HG02885 (cell line): Measurements from ENCODE around the gene PXMP4.
"Not testable (repeated sequence)": the region's sequence is repeated elsewhere in the genome, so short reads cannot be mapped to it uniquely, and the experiment has no call there.

ENCODE experiments used
- ATAC-seq: cut with Tn5 transposase; IDR thresholded peaks from one replicate; pipeline ENCODE4 v1.9.1; 2021; ENCODE audit warnings: mild to moderate bottlenecking; ENCODE audit not compliant: unreplicated experiment, poor library complexity

Gene PXMP4

DNA sequence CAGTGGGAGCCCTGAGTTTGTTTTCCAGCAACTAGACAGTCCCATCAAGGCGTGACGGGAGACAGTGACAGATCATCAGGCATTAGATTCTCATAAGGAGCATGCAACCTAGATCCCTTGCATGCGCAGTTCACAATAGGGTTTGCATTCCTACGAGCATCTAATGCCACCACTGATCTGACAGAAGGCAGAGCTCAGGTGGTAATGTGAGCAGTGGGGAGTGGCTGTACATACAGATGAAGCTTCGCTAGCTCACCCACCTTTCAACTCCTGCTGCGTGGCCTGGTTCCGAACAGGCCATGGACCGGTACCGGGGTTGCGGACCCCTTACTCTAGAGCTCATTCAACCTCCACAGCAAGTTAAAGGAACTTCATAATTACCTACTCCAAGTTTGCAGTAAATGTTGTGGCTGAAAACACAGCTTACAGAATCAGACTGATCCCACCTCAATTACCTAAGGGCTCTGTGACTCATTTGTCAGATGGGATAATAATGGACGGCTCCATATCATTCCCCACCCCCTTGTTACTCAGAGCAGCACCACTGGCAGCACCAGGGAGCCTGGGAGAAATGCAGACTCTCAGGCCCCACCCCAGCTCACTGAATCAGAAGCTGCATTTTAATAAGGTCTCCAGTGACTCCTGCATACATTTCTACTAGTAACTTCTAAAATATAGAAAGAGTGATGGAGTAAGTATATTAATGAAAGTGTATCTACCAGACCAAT lies 15.7 kb downstream of the PXMP4 start:
- ATAC-seq, result no peak

DNA sequence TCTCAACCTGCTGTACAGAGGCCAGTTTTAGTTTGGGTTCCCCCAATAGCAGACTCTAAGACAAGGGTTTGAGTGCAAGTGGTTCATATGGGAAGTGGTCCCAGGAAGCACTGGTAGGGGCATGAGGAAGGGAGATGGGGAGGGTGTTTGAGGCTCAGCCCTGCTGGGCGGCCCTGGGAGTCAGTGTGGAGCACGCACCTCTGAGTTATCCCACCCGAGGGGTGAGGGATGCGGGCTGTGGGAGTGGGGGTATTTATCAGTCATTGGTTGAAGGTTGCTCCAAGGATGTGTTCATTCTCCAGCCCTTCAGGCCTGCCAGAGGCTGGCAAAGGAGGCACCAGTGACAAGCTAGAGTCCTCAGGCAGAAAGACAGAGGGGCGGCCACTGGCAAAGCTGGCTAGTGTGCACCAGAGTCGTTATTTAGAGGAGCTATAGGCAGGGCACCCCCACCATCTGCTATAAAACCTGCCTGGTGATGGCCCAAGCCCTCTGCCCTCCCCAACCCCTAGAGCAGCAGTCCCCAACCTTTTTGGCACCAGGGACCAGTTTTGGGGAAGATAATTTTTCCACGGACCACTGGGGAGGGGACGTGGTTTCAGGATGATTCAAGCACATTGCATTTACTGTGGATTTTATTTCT lies 16.5 kb downstream of the PXMP4 start:
- no peak for ATAC-seq

DNA sequence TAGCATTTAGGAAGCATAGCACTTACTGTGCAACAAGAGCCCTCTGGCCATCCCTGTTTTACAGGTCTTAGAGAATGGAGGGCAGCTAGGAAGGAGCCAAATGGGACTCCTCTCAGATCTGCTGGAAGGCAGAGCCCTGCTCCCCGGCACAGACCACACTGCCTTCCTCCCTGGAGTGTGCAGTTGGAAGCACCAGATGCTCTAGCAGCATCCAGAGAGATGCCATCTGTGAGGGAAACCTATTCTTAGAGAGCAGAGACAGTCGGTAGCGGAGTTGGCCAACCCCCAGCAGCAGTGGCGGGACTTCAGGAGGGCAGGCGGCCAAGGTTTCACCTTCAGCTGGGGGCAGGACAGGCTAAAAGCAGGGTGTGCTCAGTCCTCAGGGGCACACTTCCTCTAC lies 17.2 kb downstream of the PXMP4 start:
- no peak for ATAC-seq

DNA sequence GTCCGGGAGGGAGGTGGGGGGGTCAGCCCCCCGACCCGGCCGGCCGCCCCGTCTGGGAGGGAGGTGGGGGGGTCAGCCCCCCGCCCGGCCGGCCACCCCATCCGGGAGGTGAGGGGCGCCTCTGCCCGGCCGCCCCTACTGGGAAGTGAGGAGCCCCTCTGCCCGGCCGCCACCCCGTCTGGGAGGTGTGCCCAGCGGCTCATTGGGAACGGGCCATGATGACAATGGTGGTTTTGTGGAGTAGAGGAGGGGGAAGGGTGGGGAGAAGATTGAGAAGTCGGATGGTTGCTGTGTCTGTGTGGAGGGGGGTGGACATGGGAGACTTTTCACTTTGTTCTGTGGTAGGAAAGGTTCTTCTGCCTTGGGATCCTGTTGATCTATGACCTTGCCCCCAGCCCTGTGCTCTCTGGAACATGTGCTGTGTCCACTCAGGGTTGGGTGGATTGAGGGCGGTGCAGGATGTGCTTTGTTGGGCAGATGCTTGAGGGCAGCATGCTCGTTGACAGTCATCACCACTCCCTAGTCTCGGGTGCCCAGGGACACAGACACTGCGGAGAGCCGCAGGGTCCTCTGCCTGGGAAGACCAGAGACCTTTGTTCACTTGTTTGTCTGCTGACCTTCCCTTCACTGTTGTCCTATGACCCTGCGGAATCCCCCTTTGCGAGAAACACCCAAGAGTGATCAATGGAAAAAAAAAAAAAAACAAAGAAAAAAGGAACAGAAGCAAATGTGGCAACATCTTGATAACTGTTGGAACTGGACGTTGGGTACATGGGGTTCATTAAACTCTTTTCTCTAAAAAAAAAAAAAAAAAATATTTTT lies 18.3 kb downstream of the PXMP4 start:
- no peak for ATAC-seq

DNA sequence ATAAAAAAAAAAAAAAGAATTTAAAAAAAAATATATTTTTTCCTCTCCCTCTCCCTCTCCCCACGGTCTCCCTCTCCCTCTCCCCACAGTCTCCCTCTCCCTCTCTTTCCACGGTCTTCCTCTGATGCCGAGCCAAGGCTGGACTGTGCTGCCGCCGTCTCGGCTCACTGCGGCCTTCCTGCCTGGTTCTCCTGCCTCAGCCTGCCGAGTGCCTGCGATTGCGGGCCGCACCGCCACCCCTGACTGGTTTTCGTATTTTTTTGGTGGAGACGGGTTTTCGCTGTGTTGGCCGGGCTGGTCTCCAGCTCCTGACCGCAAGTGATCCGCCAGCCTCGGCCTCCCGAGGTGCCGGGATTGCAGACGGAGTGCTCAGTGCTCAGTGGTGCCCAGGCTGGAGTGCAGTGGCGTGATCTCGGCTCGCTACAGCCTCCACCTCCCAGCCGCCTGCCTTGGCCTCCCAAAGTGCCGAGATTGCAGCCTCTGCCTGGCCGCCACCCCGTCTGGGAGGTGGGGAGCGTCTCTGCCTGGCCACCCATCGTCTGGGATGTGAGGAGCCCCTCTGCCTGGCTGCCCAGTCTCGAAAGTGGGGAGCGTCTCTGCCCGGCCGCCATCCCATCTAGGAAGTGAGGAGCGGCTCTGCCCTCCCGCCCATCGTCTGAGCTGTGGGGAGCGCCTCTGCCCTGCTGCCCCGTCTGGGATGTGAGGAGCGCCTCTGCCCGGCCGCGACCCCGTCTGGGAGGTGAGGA lies 19.2 kb downstream of the PXMP4 start:
- ATAC-seq, result not testable (repeated sequence)

DNA sequence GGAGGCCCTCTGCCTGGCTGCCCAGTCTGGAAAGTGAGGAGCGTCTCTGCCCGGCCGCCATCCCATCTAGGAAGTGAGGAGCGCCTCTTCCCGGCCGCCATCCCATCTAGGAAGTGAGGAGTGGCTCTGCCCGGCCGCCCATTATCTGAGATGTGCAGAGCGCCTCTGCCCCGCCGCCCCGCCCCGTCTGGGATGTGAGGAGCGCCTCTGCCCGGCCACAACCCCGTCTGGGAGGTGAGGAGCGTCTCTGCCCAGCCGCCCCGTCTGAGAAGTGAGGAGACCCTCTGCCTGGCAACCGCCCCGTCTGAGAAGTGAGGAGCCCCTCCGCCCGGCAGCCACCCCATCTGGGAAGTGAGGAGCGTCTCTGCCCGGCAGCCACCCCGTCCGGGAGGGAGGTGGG lies 21.1 kb downstream of the PXMP4 start:
- not testable (repeated sequence) for ATAC-seq

DNA sequence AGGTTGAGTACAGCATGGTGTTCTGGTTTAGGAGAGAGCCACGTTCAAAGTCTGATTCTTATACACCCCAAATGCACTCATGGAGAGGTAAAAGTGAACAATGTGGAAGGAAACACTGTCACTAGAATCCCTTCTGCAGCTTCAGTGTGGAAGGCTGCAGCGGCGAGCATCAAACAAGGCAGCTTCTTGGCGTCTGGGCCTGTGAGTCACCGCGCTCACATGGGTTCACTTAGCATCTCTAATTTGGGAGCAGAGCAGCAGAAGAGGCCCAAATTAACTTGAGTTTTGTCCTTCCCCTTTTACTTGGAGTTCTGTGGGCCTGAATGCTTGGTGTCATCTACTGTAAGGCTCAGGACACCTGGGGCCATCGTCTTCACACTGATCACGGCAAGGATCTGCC lies 23.0 kb downstream of the PXMP4 start:
- ATAC-seq, result no peak

DNA sequence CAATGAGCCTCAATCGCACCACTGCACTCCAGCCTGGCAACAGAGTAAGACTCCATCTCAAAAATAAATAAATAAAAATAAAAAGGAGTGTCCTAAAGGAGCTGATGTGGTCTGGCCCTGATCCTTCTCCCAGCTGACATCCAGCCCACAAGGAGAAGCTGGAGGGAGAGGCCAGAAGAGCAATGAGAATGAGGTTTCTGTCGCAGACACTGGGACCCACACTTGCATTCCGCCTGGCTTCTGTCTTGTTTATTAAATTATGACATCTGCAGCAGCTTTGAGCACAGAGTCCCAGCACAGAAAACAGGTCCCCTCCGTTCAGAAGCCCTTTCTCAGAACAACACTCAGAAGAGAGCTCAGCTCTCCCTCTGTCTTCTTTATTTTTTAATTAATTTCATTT lies 23.7 kb downstream of the PXMP4 start:
- no peak for ATAC-seq

DNA sequence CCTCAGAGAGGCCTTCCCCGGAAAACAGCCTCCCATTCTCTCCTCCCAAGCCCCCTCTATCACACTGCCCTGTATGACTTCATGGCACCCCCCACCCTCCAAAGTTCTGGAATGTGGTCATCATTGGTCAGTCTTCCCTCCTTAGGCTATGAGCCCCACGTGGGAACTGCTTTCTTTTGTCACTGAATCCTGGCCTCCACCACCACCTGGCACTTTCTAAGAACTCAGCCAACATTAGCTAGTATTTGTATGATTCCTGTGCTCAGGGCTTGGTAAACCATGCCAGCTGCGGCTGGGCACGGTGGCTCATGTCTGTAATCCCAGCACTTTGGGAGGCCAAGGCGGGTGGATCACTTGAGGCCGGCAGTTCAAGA lies 25.5 kb downstream of the PXMP4 start:
- no peak for ATAC-seq

DNA sequence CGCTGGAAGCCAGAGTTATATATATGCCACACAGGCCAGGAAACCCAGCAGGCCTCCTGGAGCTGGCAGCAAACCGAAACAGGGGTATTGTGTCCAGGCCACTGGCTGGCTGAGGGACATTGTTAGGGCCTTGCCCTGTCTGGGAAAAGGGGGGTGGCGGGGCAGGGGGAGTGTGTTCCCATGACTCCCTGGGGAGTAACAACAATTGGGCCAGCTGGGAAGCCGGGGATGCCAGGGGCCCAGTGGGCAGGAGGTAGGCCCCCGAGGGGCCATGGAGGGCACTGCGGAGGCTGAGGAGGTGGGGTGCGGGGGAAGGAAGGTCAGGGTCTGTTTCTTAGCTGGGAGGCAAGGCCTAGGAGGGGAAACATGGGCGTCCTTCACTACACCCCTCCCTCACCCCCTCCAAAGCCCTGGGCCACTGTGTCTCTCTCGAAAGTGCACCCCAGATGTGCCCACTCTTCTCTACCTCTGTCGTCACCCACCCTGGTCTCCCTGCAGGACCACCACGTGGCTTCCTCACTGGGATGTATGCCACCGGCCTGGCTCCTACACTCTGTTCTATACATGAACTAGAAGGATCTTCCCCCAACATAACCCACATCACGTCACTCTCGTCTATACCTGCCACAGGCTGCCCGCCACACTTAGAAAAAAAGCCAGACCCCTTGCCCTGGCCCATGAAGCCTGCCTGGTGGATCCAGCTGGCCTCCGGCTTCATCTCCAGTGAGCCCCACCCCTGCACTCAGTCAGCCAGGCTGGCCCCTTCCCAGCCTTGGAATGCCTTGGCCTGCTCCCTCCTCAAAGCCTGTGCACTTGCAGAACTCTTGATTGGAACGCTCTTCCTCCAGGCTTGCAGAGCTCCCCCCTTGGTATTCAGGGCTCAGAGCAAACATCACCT lies 26.1 kb downstream of the PXMP4 start:
- ATAC-seq, result no peak

DNA sequence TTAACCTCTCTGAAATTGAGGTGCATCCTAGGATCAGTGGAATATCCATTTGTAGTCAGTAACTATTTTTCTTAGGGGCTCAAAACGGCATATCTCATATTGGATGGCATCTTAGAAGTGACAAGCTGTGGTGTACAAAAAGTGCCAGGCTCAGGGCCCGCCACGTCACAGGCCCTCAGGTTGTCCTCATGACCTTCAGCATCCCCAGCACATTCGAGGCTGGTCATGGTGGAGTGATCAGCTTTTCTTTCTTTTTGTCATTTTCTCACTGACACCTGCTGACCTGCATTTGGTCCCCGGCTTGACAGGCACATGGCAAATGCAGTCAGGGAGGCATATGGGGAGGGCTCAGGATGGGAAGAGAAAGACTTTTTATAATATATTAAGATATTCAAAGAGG lies 26.8 kb downstream of the PXMP4 start:
- ATAC-seq, result no peak

DNA sequence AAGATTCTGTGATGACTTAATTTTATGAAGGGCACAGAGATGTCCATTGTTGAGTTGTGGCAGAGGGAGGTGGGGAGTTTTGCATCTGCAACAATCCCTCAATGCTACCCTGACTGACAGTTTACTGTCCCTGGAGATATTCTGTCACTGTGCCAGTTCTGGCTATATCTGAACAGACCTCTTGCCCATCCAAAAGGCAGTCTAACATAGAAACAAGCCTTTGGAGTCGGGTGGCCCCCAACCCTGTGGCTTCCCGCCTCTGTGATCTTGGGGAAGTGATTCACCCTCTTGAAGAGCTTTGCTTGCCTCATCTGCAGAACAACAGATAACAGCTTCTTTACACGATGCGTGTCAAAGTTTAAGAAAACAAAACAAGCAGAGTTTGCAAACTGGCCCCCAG lies 30.1 kb downstream of the PXMP4 start:
- ATAC-seq, result no peak

DNA sequence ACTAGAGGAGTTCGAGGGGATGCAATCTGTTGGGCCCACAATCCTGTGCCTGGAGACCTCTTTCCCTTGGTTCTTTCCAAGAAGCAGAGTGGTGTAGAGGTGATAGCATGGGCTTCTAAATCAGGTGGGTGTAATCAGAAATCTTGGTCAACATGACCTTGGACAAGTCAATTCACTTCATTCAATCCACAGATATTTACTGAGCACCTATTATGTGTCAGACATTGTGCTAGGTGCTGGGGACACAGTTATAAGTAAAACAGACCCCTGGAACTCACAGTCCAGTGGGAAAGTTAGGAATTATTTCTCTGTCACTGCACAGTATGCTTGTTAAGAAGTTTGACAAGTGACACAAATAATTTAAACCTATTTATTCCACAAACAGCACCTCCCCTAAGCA lies 30.6 kb downstream of the PXMP4 start:
- no peak for ATAC-seq

DNA sequence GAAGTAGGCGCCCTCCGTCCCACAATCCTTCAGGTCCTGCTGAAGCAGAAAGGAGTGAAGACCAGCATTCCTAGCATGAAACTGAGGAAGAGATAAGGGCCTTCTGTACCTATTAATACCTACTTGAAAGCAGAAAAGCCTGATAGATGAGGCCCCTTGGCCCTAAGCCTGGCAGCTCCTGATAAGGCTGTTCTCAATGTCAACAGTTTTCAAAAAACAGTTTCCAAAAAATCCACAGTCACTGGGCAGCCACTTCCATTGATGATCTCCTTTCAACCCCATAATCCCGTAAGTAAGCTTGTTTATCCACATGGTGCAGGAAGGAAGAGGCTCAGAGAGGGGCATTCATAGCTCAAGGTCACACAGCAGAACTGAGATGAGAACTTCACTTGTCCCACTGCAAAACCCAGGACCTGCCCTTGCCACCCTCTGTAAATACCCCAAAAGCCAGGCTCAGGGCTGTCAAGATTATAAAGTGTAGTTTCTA lies 31.1 kb downstream of the PXMP4 start:
- no peak for ATAC-seq

DNA sequence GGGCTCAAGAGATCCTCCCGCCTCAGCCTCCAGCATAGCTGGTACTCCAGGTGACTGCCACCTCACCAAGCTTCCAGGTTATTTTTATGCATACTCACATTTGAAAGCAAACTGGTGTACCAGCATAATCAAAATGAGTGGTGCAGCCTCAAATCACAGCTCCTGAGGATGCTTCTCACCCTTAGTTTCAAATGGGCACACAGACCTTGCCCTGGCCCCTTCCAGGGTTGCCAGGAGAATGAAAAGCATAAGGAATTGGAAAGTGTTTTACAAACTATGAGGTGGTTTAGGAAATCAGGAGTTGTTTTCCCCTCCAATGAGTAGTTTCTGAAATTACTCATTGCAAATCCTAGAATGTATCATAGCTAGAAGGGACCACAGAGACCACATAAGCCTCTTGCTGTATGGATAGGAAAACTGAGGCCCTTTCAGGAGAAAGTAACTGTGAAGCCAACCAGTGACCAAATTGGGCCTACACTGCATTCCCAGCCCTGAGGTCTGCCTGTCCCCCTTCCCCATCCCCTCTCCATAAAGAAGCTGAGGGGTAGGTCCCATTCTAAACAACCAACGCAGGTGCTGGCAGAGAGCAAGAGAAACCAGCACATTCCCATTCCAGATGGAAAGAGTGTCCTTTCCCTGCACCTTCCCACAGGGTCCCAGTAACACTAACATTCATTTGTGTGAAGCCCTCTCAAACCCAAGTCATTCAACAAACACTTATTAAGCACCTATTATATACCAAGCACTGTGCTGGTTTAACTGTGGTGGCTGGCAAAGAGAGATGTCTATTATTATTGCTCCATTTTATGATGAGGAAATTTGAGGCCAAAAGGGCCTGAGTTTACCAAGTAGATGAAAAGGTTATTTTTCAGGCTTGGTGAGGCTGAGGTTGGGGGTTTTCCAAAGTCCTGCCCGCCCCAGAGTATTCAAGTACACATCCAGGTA lies 31.8 kb downstream of the PXMP4 start:
- ATAC-seq, result no peak

DNA sequence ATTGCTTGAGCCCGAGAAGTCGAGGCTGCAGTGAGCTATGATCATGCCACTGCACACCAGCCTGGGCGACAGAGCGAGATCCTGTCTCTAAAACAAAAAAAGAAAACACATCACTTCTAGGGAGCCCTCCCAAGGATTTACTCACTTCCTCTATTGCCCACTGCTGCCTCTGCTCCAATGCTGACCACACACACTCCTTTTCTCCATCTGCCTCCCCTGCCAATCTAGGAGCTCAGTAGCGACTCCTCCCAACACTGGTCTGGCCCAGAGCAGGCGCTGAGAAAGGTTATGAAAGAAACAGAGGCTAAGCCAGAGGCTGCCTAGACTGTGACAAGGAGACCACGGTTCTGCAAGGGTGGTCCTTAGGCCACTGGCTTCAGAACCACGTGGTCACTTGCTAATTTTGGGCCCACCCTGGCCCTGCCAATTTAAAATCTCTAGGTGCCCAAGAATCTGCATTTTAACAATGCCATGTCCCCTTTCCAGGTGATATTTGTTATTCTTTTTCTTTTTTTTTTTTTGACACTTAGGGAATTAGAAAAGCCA lies 32.7 kb downstream of the PXMP4 start:
- ATAC-seq, result no peak

DNA sequence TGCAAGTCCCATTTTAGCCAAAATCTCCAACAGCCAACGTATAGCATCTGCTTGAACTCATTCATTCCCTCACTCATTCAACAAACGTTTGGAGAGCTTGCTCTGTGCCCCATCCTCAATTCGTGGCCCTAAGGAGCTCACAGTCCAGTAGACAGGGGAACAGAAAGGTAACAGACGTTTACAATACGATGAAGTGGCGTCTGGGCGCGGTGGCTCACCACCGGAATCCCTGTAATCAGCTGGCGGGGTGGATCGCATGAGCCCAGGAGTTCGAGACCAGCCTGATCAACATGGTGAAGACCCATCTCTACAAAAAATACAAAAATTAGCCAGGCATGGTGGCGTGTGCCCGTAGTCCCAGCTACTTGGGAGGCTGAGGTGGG lies 33.1 kb downstream of the PXMP4 start:
- ATAC-seq, result no peak
